Suprapubic skin (tissue), 4 donors: ENCODE results near the gene LRRC8C.

ENCODE experiments used
- CTCF ChIP-seq, 2 donors: fragments of 200-600 bp in 1 of 2; fragments of 450-650 bp in 1 of 2; sonication (generic) in 1 of 2; IDR thresholded peaks; one replicate each; pipeline ENCODE4 v1.5.1; 2016 to 2019; ENCODE audit warnings: antibody characterized with exemption in 2 of 2, mild to moderate bottlenecking in 1 of 2, moderate library complexity in 1 of 2
- POLR2A ChIP-seq, 2 donors: fragments of 450-650 bp; IDR thresholded peaks; one replicate each; pipeline ENCODE4 v1.6.1; 2017; ENCODE audit warnings: antibody characterized with exemption in 2 of 2, mild to moderate bottlenecking in 2 of 2, moderate library complexity in 2 of 2
- POLR2AphosphoS5 ChIP-seq, 3 donors: sonication (generic); formaldehyde crosslinking; IDR thresholded peaks; one replicate each; pipeline ENCODE4 v1.6.1; 2017; ENCODE audit warnings: antibody characterized with exemption in 3 of 3

- TF ChIP-seq CTCF (IDR thresholded peaks at IDR 0.05) (no peak), POLR2AphosphoS5 (IDR thresholded peaks at IDR 0.05) (no peak), POLR2A (IDR thresholded peaks at IDR 0.05) (no peak)
These were observed 42.8 kb downstream of the LRRC8C start for GRCh38 chr1:89675677-89676076.
